Measurements from ENCODE around the gene TBC1D8. TPM values are rescaled to one million over a fixed set of nuclear protein-coding genes. Genes with fewer than 3 reads are reported as not detected.

The TBC1D8 gene
- total and polyA plus RNA-seq, 2 experiments from 2014 or later: 18.0 to 36.9 TPM

DNA sequence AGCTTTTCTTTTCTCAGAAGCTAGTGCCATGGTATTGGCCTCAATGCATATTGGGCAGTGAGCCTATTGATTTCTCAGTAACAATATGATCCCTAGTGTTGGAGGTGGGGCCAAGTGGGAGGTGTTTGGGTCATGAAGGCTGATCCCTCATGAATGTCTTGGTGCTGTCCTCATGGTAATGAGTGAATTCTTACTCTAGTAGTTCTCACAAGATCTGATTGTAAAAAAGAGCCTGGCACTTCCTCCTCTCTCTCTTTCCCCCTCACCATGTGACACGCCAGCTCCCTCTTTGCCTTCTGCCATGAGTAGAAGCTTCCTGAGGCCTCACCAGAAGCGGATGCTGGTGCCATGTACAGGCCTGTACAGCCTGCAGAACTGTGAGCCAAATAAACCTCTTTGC, 12.8 kb upstream of the TBC1D8 start:
- peaks cover 19% of the 10 kb centered on the region for H3K4me1 Mint-ChIP-seq
- H3K27me3 Mint-ChIP-seq (ENCODE audit: insufficient read depth, low read depth, poor library complexity): peaks cover 4% of the 10 kb centered on the region
- H2AFZ ChIP-seq: no peak overlapping the region
- no peak overlapping the region for H3K4me2 ChIP-seq
- no peaks in the 10 kb centered on the region for H4K20me1 ChIP-seq (replicated peaks; ENCODE audit: insufficient read depth)
- H3K4me3 Mint-ChIP-seq: no peak overlapping the region
- TF ChIP-seq, protein P1, sequence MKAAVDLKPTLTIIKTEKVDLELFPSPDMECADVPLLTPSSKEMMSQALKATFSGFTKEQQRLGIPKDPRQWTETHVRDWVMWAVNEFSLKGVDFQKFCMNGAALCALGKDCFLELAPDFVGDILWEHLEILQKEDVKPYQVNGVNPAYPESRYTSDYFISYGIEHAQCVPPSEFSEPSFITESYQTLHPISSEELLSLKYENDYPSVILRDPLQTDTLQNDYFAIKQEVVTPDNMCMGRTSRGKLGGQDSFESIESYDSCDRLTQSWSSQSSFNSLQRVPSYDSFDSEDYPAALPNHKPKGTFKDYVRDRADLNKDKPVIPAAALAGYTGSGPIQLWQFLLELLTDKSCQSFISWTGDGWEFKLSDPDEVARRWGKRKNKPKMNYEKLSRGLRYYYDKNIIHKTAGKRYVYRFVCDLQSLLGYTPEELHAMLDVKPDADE (IDR thresholded peaks at IDR 0.05): no peak
- TF ChIP-seq POLR2AphosphoS5 (IDR thresholded peaks at IDR 0.05; ENCODE audit: low read depth) (no peak), EZH2phosphoT487 (IDR thresholded peaks at IDR 0.05; ENCODE audit: unreplicated experiment) (no peak), CREB1 (CRISPR knock-in tag; IDR thresholded peaks at IDR 0.05; ENCODE audit: low read depth) (no peak), JUNB (IDR thresholded peaks at IDR 0.05; ENCODE audit: unreplicated experiment) (no peak), ZNF331 (CRISPR knock-in tag; IDR thresholded peaks at IDR 0.05; ENCODE audit: low read depth) (no peak), NANOG (IDR thresholded peaks at IDR 0.05; ENCODE audit: borderline replicate concordance) (no peak), EZH2 (IDR thresholded peaks at IDR 0.05; ENCODE audit: low read depth, unreplicated experiment) (no peak), ZNF114 (CRISPR knock-in tag; IDR thresholded peaks at IDR 0.05) (no peak), STAT1 (IDR thresholded peaks at IDR 0.05; ENCODE audit: unreplicated experiment) (no peak)
- TF ChIP-seq, protein P2, sequence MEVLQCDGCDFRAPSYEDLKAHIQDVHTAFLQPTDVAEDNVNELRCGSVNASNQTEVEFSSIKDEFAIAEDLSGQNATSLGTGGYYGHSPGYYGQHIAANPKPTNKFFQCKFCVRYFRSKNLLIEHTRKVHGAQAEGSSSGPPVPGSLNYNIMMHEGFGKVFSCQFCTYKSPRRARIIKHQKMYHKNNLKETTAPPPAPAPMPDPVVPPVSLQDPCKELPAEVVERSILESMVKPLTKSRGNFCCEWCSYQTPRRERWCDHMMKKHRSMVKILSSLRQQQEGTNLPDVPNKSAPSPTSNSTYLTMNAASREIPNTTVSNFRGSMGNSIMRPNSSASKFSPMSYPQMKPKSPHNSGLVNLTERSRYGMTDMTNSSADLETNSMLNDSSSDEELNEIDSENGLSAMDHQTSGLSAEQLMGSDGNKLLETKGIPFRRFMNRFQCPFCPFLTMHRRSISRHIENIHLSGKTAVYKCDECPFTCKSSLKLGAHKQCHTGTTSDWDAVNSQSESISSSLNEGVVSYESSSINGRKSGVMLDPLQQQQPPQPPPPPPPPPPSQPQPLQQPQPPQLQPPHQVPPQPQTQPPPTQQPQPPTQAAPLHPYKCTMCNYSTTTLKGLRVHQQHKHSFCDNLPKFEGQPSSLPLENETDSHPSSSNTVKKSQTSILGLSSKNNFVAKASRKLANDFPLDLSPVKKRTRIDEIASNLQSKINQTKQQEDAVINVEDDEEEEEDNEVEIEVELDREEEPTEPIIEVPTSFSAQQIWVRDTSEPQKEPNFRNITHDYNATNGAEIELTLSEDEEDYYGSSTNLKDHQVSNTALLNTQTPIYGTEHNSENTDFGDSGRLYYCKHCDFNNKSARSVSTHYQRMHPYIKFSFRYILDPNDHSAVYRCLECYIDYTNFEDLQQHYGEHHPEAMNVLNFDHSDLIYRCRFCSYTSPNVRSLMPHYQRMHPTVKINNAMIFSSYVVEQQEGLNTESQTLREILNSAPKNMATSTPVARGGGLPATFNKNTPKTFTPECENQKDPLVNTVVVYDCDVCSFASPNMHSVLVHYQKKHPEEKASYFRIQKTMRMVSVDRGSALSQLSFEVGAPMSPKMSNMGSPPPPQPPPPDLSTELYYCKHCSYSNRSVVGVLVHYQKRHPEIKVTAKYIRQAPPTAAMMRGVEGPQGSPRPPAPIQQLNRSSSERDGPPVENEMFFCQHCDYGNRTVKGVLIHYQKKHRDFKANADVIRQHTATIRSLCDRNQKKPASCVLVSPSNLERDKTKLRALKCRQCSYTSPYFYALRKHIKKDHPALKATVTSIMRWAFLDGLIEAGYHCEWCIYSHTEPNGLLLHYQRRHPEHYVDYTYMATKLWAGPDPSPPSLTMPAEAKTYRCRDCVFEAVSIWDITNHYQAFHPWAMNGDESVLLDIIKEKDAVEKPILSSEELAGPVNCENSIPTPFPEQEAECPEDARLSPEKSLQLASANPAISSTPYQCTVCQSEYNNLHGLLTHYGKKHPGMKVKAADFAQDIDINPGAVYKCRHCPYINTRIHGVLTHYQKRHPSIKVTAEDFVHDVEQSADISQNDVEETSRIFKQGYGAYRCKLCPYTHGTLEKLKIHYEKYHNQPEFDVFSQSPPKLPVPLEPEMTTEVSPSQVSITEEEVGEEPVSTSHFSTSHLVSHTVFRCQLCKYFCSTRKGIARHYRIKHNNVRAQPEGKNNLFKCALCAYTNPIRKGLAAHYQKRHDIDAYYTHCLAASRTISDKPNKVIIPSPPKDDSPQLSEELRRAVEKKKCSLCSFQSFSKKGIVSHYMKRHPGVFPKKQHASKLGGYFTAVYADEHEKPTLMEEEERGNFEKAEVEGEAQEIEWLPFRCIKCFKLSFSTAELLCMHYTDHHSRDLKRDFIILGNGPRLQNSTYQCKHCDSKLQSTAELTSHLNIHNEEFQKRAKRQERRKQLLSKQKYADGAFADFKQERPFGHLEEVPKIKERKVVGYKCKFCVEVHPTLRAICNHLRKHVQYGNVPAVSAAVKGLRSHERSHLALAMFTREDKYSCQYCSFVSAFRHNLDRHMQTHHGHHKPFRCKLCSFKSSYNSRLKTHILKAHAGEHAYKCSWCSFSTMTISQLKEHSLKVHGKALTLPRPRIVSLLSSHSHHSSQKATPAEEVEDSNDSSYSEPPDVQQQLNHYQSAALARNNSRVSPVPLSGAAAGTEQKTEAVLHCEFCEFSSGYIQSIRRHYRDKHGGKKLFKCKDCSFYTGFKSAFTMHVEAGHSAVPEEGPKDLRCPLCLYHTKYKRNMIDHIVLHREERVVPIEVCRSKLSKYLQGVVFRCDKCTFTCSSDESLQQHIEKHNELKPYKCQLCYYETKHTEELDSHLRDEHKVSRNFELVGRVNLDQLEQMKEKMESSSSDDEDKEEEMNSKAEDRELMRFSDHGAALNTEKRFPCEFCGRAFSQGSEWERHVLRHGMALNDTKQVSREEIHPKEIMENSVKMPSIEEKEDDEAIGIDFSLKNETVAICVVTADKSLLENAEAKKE (CRISPR knock-in tag; IDR thresholded peaks at IDR 0.05): no peak
- TF ChIP-seq, protein P3, sequence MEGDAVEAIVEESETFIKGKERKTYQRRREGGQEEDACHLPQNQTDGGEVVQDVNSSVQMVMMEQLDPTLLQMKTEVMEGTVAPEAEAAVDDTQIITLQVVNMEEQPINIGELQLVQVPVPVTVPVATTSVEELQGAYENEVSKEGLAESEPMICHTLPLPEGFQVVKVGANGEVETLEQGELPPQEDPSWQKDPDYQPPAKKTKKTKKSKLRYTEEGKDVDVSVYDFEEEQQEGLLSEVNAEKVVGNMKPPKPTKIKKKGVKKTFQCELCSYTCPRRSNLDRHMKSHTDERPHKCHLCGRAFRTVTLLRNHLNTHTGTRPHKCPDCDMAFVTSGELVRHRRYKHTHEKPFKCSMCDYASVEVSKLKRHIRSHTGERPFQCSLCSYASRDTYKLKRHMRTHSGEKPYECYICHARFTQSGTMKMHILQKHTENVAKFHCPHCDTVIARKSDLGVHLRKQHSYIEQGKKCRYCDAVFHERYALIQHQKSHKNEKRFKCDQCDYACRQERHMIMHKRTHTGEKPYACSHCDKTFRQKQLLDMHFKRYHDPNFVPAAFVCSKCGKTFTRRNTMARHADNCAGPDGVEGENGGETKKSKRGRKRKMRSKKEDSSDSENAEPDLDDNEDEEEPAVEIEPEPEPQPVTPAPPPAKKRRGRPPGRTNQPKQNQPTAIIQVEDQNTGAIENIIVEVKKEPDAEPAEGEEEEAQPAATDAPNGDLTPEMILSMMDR (conservative IDR thresholded peaks at IDR 0.05; ENCODE audit: low read depth in 2 of 2): no peak
- TF ChIP-seq, protein P4, sequence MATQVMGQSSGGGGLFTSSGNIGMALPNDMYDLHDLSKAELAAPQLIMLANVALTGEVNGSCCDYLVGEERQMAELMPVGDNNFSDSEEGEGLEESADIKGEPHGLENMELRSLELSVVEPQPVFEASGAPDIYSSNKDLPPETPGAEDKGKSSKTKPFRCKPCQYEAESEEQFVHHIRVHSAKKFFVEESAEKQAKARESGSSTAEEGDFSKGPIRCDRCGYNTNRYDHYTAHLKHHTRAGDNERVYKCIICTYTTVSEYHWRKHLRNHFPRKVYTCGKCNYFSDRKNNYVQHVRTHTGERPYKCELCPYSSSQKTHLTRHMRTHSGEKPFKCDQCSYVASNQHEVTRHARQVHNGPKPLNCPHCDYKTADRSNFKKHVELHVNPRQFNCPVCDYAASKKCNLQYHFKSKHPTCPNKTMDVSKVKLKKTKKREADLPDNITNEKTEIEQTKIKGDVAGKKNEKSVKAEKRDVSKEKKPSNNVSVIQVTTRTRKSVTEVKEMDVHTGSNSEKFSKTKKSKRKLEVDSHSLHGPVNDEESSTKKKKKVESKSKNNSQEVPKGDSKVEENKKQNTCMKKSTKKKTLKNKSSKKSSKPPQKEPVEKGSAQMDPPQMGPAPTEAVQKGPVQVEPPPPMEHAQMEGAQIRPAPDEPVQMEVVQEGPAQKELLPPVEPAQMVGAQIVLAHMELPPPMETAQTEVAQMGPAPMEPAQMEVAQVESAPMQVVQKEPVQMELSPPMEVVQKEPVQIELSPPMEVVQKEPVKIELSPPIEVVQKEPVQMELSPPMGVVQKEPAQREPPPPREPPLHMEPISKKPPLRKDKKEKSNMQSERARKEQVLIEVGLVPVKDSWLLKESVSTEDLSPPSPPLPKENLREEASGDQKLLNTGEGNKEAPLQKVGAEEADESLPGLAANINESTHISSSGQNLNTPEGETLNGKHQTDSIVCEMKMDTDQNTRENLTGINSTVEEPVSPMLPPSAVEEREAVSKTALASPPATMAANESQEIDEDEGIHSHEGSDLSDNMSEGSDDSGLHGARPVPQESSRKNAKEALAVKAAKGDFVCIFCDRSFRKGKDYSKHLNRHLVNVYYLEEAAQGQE (IDR thresholded peaks at IDR 0.05; ENCODE audit: unreplicated experiment): no peak
- peaks cover 52% of the 10 kb centered on the region for H3K9me3 Mint-ChIP-seq
- no peak overlapping the region for H3K27ac Mint-ChIP-seq
- H3K4me1 ChIP-seq (ENCODE audit: insufficient read depth): peaks cover 16% of the 10 kb centered on the region
- no peaks in the 10 kb centered on the region for H3K27me3 ChIP-seq (ENCODE audit: insufficient read depth)
- H3K9me2 ChIP-seq (ENCODE audit: insufficient read depth): 0 out of 2 replicates have a peak, but pooled peaks cover 9% of the 10 kb centered on the region
- H3K4me3 ChIP-seq: no peak overlapping the region
- 0 out of 2 replicates have a peak overlapping the region, but pooled peaks have one; percentile 64 for H3K27ac ChIP-seq (ENCODE audit: low read depth)
- no peak for DNase-seq (ENCODE audit: low spot score)
- H3K36me3 ChIP-seq (ENCODE audit: insufficient read depth): no peaks in the 10 kb centered on the region
- peaks cover 42% of the 10 kb centered on the region for H3K36me3 Mint-ChIP-seq (ENCODE audit: low read depth)
- H3K79me2 ChIP-seq (replicated peaks; ENCODE audit: insufficient read depth): no peaks in the 10 kb centered on the region
- ATAC-seq: no peak
- no peaks in the 10 kb centered on the region for H3F3A ChIP-seq (replicated peaks; ENCODE audit: low read depth)

Data from GM23338 (cell line).